ENCODE data around the gene MACROD2. TPM values are rescaled to one million over a fixed set of nuclear protein-coding genes. Genes with fewer than 3 reads are reported as not detected.

The MACROD2 gene
- total and polyA plus RNA-seq, 7 donors, result 0.20 to 4.8 (median 0.87) TPM

- no peaks in the 10 kb centered on the region for H3K27me3 ChIP-seq (ENCODE audit: insufficient read depth in 3 of 3, low read length in 2 of 3)
- TF ChIP-seq CTCF (IDR thresholded peaks at IDR 0.05), result no peak
- ATAC-seq (no peak), DNase-seq (no peak)
- H3K9me3 ChIP-seq, result no peaks in the 10 kb centered on the region
- no peaks in the 10 kb centered on the region for H3K36me3 ChIP-seq (ENCODE audit: insufficient read depth in 1 of 2, low read depth in 1 of 2)
- WGBS, 3 donors, result 46 to 54% (median 52%) methylated on average over 8 of the region's 8 CpGs
- intact Hi-C loops (cut with DNase I), result no loop called here
- H3K27ac ChIP-seq, result no peak overlapping the region
- no peak overlapping the region for H3K4me3 ChIP-seq
- no peaks in the 10 kb centered on the region for H3K4me1 ChIP-seq
Measured at GRCh38 chr20:14595051-14595450, 599.7 kb downstream of the MACROD2 start.

GRCh38 chr20:14597206-14597715, 601.9 kb downstream of the MACROD2 start:
- intact Hi-C loops (cut with DNase I), result no loop called here
- Histone ChIP-seq H3K4me3 (no peak overlapping the region), H3K36me3 (ENCODE audit: insufficient read depth in 1 of 2, low read depth in 1 of 2) (no peaks in the 10 kb centered on the region), H3K27me3 (ENCODE audit: insufficient read depth in 3 of 3, low read length in 2 of 3) (no peaks in the 10 kb centered on the region), H3K4me1 (no peaks in the 10 kb centered on the region), H3K27ac (no peak overlapping the region), H3K9me3 (no peaks in the 10 kb centered on the region)
- DNase-seq (no peak), ATAC-seq (no peak)
- TF ChIP-seq CTCF (IDR thresholded peaks at IDR 0.05), result no peak

GRCh38 chr20:14599613-14600012, 604.3 kb downstream of the MACROD2 start:
- Histone ChIP-seq H3K9me3 (no peaks in the 10 kb centered on the region), H3K36me3 (ENCODE audit: insufficient read depth in 1 of 2, low read depth in 1 of 2) (no peaks in the 10 kb centered on the region), H3K4me3 (no peak overlapping the region), H3K4me1 (no peaks in the 10 kb centered on the region), H3K27me3 (ENCODE audit: insufficient read depth in 3 of 3, low read length in 2 of 3) (no peaks in the 10 kb centered on the region), H3K27ac (no peak overlapping the region)
- DNase-seq (no peak), ATAC-seq (no peak)
- 72 to 94% (median 91%) methylated on average over 3 of the region's 3 CpGs for WGBS, 3 donors
- TF ChIP-seq CTCF (IDR thresholded peaks at IDR 0.05), result no peak
- intact Hi-C loops (cut with DNase I), result no loop called here

GRCh38 chr20:14600527-14600926, 605.2 kb downstream of the MACROD2 start:
- intact Hi-C loops (cut with DNase I), result no loop called here
- Histone ChIP-seq H3K4me3 (no peak overlapping the region), H3K36me3 (ENCODE audit: insufficient read depth in 1 of 2, low read depth in 1 of 2) (no peaks in the 10 kb centered on the region), H3K9me3 (no peaks in the 10 kb centered on the region), H3K27ac (no peak overlapping the region), H3K27me3 (ENCODE audit: insufficient read depth in 3 of 3, low read length in 2 of 3) (no peaks in the 10 kb centered on the region), H3K4me1 (no peaks in the 10 kb centered on the region)
- TF ChIP-seq CTCF (IDR thresholded peaks at IDR 0.05), result no peak
- ATAC-seq (no peak), DNase-seq (no peak)
- WGBS, 3 donors, result 63 to 78% (median 71%) methylated on average over 2 of the region's 2 CpGs

GRCh38 chr20:14604143-14604542, 608.8 kb downstream of the MACROD2 start:
- Histone ChIP-seq H3K9me3 (no peaks in the 10 kb centered on the region), H3K36me3 (ENCODE audit: insufficient read depth in 1 of 2, low read depth in 1 of 2) (no peaks in the 10 kb centered on the region), H3K27ac (no peak overlapping the region), H3K27me3 (ENCODE audit: insufficient read depth in 3 of 3, low read length in 2 of 3) (no peaks in the 10 kb centered on the region), H3K4me3 (no peak overlapping the region), H3K4me1 (no peaks in the 10 kb centered on the region)
- ATAC-seq, result no peak
- no peak for TF ChIP-seq CTCF (IDR thresholded peaks at IDR 0.05)
- WGBS, 3 donors, result 67 to 77% (median 76%) methylated on average over 1 of the region's 1 CpG
- DNase-seq, result no peak
- intact Hi-C loops (cut with DNase I), result no loop called here

Data from psoas muscle (tissue), 8 donors.